Lower leg skin (tissue), 4 donors: ENCODE measurements around the gene CC2D1A. TPM values are rescaled to one million over a fixed set of nuclear protein-coding genes. Genes with fewer than 3 reads are reported as not detected.

ENCODE experiments used
- DNase-seq, 2 donors: peaks; one replicate each; pipeline ENCODE4 v3.0.0-alpha.2; 2019; ENCODE audit warnings: low spot score in 2 of 2
- H3K4me3 ChIP-seq: fragments of 200-600 bp; sonication (generic); 2 replicates; pipeline ENCODE4 v1.5.1; 2017; ENCODE audit warnings: mild to moderate bottlenecking, low read depth; ENCODE audit not compliant: poor library complexity, severe bottlenecking
- CTCF ChIP-seq, 3 donors: fragments of 450-650 bp; IDR thresholded peaks; one replicate each; pipeline ENCODE4 v1.5.1; 2016; ENCODE audit warnings: antibody characterized with exemption in 3 of 3, mild to moderate bottlenecking in 3 of 3, moderate library complexity in 2 of 3
- POLR2A ChIP-seq, 2 donors: fragments of 450-650 bp; IDR thresholded peaks; one replicate each; pipeline ENCODE4 v1.6.1; 2016 to 2017; ENCODE audit warnings: antibody characterized with exemption in 2 of 2, mild to moderate bottlenecking in 1 of 2, moderate library complexity in 1 of 2
- WGBS, 2 donors: methylation state at CpG; one replicate each; pipeline ENCODE4 v1.1.5; 2018; 5-methylcytosine and 5-hydroxymethylcytosine counted together
- intact Hi-C: fragments of 100-400 bp; cut with DNase I; formaldehyde crosslinking; loops from one replicate; pipeline ENCODE4 v1.15.0; 2023; ENCODE audit warnings: low total_unique reads
- total RNA-seq, 4 donors: library from RNA; depleted of rRNA; stranded (reverse); fragments of >200 nt; gene quantifications; one replicate each; pipeline ENCODE4 v1.1.0, GENCODE V29; 2016

The CC2D1A gene
- total RNA-seq, 4 donors from 2014 or later, result 48.9 to 104 (median 54.8) TPM

- WGBS, 2 donors, result 34 to 38% methylated on average over 12 of the region's 12 CpGs
- TF ChIP-seq CTCF (IDR thresholded peaks at IDR 0.05), result no peak
- TF ChIP-seq POLR2A (IDR thresholded peaks at IDR 0.05), result no peak
- intact Hi-C loops, result no loop called here
- H3K4me3 ChIP-seq, result no peak overlapping the region
- peak in 1 of 2 donors; percentile 52 for DNase-seq
Observed at GRCh38 chr19:13974073-13974472, 68.1 kb downstream of the CC2D1A start.

- intact Hi-C loops, result no loop called here
- WGBS, 2 donors, result 88 to 89% methylated on average over 11 of the region's 11 CpGs
- TF ChIP-seq CTCF (IDR thresholded peaks at IDR 0.05), result no peak
- TF ChIP-seq POLR2A (IDR thresholded peaks at IDR 0.05), result no peak
- no peak for DNase-seq
- H3K4me3 ChIP-seq, result no peak overlapping the region
Observed at GRCh38 chr19:13975870-13976269, 69.9 kb downstream of the CC2D1A start.

GRCh38 chr19:13976446-13976845 lies 70.4 kb downstream of the CC2D1A start:
- WGBS, 2 donors, result 91% methylated on average over 12 of the region's 12 CpGs
- TF ChIP-seq CTCF (IDR thresholded peaks at IDR 0.05) (no peak), POLR2A (IDR thresholded peaks at IDR 0.05) (no peak)

GRCh38 chr19:13977803-13978202 lies 71.8 kb downstream of the CC2D1A start:
- 80 to 81% methylated on average over 11 of the region's 12 CpGs for WGBS, 2 donors
- DNase-seq, result no peak
- no peak overlapping the region for H3K4me3 ChIP-seq
- TF ChIP-seq CTCF (IDR thresholded peaks at IDR 0.05) (no peak), POLR2A (IDR thresholded peaks at IDR 0.05) (no peak)
- intact Hi-C loops, result no loop called here

More at GRCh38 chr19:13976446-13976845, 70.4 kb downstream of the CC2D1A start:
- no peak for DNase-seq
- intact Hi-C loops, result no loop called here
- H3K4me3 ChIP-seq, result no peak overlapping the region

- peak; percentile 79 to 96 for DNase-seq
- no peak for TF ChIP-seq CTCF (IDR thresholded peaks at IDR 0.05)
- WGBS, 2 donors, result 2 to 18% methylated on average over 26 to 42 of the region's 74 CpGs
- no peak overlapping the region for H3K4me3 ChIP-seq
- intact Hi-C loops, result no loop called here
Observed at GRCh38 chr19:13978351-13979243, 72.6 kb downstream of the CC2D1A start.
